Measurements from ENCODE around the gene DHRS7.

DHRS7 gene

DNA sequence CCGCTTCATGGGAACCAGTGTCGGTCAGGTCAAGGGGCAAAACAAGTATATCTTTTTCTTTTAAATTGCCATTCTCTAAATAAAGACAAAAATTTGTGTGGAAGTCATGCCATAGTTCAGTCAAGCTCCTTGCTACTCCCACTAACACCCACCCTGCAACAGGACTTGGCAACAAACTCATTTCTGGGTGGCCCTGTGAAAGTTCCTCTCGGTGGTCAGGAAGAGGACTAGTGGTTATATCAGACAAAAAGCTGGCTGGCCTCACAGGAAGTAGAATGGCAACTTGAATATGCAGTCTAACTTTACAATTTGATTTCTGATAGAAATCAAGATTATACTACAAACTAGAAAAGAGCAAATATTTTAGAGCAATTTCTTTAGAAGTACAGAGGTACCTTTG is 11.2 kb downstream of the DHRS7 start:
- TF ChIP-seq, protein P1, sequence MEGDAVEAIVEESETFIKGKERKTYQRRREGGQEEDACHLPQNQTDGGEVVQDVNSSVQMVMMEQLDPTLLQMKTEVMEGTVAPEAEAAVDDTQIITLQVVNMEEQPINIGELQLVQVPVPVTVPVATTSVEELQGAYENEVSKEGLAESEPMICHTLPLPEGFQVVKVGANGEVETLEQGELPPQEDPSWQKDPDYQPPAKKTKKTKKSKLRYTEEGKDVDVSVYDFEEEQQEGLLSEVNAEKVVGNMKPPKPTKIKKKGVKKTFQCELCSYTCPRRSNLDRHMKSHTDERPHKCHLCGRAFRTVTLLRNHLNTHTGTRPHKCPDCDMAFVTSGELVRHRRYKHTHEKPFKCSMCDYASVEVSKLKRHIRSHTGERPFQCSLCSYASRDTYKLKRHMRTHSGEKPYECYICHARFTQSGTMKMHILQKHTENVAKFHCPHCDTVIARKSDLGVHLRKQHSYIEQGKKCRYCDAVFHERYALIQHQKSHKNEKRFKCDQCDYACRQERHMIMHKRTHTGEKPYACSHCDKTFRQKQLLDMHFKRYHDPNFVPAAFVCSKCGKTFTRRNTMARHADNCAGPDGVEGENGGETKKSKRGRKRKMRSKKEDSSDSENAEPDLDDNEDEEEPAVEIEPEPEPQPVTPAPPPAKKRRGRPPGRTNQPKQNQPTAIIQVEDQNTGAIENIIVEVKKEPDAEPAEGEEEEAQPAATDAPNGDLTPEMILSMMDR (IDR thresholded peaks at IDR 0.05; ENCODE audit: low read depth, low read length) = no peak
- no peak for DNase-seq
- no peak overlapping the region for H3K4me3 ChIP-seq (ENCODE audit: low read depth, low read length)
- H3K27me3 ChIP-seq (ENCODE audit: insufficient read depth, low read depth, severe bottlenecking) = no peaks in the 10 kb centered on the region
- no peak overlapping the region for H3K27ac ChIP-seq
- peaks cover 62% of the 10 kb centered on the region for H3K36me3 ChIP-seq
- H3K9me3 ChIP-seq (ENCODE audit: severe bottlenecking) = no peaks in the 10 kb centered on the region

DNA sequence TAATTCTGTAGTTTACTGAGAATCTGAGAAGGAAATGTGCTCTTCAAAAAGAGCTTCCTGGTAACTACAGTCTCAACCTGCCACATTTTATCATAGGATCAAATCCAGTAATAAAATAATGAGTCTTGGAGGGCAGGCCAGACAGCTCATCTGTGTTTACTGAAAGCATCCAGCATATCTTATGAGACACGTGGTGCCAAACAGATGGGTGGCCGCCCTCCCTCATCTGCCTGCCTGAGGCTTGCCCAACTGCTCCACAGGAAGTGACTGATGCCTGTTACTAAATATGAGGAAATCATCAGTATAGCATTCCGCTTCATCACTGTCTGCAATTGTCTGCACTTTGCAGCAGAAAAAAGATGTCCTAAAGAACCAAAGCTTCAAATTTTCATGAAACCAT is 13.5 kb downstream of the DHRS7 start:
- no peaks in the 10 kb centered on the region for H3K9me3 ChIP-seq (ENCODE audit: severe bottlenecking)
- H3K36me3 ChIP-seq = peaks cover 82% of the 10 kb centered on the region

DNA sequence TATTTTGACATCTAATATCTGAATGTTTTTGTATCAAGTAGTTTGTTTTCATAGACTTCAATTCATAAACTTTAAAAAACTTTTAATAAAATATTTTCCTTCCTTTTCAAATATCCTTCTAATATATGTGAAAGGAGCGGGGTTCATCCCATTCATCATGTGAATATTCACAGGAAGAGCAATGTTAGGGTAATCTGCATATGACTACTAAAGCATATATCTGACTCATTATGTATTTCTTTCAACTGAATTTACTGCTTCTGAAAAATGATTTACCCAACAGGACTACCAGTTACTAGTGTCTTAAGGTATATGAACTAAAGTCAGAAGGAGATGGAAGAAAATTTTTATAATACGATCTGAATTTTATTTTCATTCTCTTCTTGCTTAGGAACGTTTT is 30.5 kb downstream of the DHRS7 start:
- Histone ChIP-seq H3K36me3 (peaks cover 13% of the 10 kb centered on the region), H3K27ac (no peak overlapping the region), H3K4me3 (ENCODE audit: low read depth, low read length) (no peak overlapping the region), H3K27me3 (ENCODE audit: insufficient read depth, low read depth, severe bottlenecking) (no peaks in the 10 kb centered on the region), H3K9me3 (ENCODE audit: severe bottlenecking) (no peaks in the 10 kb centered on the region)
- no peak for DNase-seq
- TF ChIP-seq, protein P1 (IDR thresholded peaks at IDR 0.05; ENCODE audit: low read depth, low read length) = no peak

More for the DNA sequence above, 13.5 kb downstream of the DHRS7 start:
- TF ChIP-seq, protein P1 (IDR thresholded peaks at IDR 0.05; ENCODE audit: low read depth, low read length) = no peak
- no peak for DNase-seq
- Histone ChIP-seq H3K27ac (no peak overlapping the region), H3K27me3 (ENCODE audit: insufficient read depth, low read depth, severe bottlenecking) (no peaks in the 10 kb centered on the region), H3K4me3 (ENCODE audit: low read depth, low read length) (no peak overlapping the region)

DNA sequence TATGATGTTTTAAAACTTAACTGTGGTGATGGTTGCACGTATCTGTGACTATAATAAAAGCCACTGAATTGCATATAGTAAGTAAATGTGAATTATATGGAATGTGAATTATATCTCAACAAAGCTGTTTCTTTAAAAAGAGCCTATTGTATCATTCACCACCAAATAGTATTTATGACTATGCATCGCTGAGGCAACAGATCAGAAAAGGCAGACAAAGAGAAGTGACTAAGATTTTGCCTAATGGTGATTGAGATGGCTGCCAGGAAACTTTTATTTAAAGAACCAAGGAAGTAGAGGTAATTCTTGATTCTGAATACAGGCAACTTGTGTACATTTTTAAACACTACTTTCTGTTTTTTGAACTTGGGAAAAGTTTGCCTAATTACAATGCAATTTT is 31.7 kb downstream of the DHRS7 start:
- no peak for DNase-seq
- H3K27me3 ChIP-seq (ENCODE audit: insufficient read depth, low read depth, severe bottlenecking) = no peaks in the 10 kb centered on the region
- peaks cover 22% of the 10 kb centered on the region for H3K36me3 ChIP-seq
- H3K9me3 ChIP-seq (ENCODE audit: severe bottlenecking) = no peaks in the 10 kb centered on the region
- TF ChIP-seq, protein P1 (IDR thresholded peaks at IDR 0.05; ENCODE audit: low read depth, low read length) = no peak
- H3K27ac ChIP-seq = no peak overlapping the region
- H3K4me3 ChIP-seq (ENCODE audit: low read depth, low read length) = no peak overlapping the region

DNA sequence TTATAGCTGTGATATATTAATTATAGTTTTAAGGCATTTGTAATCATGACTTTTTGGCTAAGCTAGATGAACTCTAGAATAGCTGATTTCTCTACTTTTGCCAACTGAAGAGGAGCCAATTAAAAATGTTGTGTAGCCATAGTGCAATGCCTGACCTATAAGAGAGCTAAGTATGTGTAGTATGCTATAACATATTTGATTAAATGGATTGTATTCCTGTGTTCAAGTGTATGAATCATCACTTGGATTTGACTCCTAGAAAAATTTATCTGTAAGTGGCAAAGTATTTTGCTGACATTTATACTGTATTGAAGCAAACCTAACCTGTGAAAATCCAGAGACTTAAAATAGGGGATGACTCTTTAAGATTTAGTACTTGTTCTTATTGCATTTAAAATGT is 39.3 kb downstream of the DHRS7 start:
- no peak overlapping the region for H3K27ac ChIP-seq
- H3K27me3 ChIP-seq (ENCODE audit: insufficient read depth, low read depth, severe bottlenecking) = no peaks in the 10 kb centered on the region
- TF ChIP-seq, protein P1 (IDR thresholded peaks at IDR 0.05; ENCODE audit: low read depth, low read length) = no peak
- peaks cover 76% of the 10 kb centered on the region for H3K36me3 ChIP-seq
- H3K9me3 ChIP-seq (ENCODE audit: severe bottlenecking) = peaks cover 2% of the 10 kb centered on the region
- no peak overlapping the region for H3K4me3 ChIP-seq (ENCODE audit: low read depth, low read length)
- no peak for DNase-seq

DNA sequence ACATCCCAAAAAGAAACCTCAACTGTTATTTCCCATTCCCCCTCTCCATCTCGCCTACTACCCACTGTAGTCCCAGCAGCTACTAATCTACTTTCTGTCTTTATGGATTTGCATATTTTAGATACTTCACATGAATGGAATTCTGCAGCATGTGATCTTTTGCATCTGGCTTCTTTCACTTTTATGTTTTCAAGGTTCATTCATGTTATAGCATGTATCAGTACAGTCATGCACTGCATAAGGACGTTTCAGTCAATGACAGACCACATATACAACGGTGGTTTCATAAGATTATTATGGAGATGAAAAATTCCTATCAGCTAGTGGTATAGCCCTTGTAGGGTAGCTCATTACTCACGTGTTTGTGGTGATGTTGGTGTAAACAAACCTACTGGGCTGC is 49.0 kb downstream of the DHRS7 start:
- TF ChIP-seq, protein P1 (IDR thresholded peaks at IDR 0.05; ENCODE audit: low read depth, low read length) = no peak
- Histone ChIP-seq H3K4me3 (ENCODE audit: low read depth, low read length) (no peak overlapping the region), H3K9me3 (ENCODE audit: severe bottlenecking) (no peaks in the 10 kb centered on the region), H3K27ac (no peak overlapping the region), H3K27me3 (ENCODE audit: insufficient read depth, low read depth, severe bottlenecking) (no peaks in the 10 kb centered on the region), H3K36me3 (peaks cover 40% of the 10 kb centered on the region)
- no peak for DNase-seq
